ENCODE data around the gene LRFN5.
"Not testable (repeated sequence)": the region's sequence is repeated elsewhere in the genome, so short reads cannot be mapped to it uniquely, and the experiment has no call there.

Gene LRFN5

DNA sequence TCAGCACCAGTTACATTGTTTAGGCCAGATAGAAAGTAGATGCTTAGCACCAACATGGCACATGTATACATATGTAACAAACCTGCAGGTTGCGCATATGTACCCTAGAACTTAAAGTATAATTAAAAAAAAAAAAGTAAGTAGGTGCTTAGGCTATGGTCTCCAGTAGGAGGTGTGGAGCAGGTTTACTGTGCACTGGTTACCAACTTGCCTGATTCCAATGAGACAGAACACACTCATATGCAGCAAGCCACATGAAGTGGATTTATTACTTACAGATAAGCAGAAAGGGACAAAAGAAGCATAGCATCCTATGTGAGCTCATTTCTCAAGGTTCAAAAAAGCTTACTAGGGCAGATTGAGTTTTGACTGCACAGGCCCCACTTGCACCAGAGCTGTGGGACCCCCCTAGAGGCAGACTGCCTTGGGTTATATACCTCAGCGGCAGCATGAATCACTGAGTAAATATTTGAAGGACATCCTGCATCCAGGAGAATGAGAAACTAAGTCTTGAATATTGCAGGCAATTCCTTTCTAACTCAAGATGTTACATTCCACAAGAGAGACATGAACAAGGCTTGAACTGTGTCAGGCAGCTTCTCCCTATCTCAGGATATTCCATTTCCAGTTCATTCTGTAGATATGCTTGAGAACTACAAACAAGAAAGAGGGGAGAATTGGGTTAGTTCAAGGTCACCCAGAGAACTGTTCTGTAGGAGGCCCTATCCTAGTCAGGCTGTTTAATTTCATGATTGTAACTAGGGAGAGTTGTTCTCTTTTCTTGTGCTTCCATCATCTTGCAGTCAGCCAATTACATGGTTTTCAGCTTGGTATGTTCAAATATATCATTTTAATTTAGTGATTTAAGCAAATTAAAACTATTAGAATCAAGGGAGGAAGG is 30.1 kb downstream of the LRFN5 start:
- no peak for DNase-seq (ENCODE audit: low read depth in 2 of 2)

DNA sequence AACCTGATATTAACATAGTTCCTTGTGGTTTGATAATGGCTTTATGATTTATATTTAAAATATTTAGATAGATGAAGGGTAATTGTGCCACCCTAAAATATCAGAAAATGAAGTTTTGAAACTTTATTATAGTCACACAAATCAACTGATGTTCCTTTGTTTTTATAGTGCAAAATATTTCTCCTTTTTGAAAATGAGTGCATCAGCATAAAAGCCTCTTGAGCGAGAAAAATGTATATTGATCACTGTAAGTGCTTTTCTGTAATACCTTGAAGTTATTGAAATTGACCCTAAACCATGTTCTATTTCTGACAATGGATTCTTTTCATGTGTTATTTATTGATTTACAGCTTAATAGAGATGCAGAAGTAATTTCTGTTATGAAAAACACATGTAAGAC is 35.0 kb downstream of the LRFN5 start:
- no peak for DNase-seq (ENCODE audit: low read depth in 2 of 2)

DNA sequence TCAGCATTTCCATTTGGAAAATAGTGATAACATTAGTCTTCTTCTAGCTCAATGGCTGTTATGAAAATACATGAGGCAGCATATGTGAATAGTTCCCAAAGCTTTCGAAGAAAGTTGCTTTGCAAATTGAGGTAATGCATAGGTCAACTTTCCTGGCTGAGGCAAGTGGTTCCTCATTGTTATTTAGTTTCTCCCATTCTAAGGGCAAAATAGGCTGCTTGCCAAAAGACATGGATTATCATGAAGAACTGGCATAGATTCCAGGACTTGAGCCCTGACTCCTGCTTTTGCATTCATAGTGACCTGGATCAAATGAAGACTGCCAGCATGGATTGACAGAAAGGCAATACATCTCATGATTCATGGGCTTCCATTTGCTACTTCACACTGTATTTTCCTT is 35.7 kb downstream of the LRFN5 start:
- DNase-seq (ENCODE audit: low read depth in 2 of 2): no peak

DNA sequence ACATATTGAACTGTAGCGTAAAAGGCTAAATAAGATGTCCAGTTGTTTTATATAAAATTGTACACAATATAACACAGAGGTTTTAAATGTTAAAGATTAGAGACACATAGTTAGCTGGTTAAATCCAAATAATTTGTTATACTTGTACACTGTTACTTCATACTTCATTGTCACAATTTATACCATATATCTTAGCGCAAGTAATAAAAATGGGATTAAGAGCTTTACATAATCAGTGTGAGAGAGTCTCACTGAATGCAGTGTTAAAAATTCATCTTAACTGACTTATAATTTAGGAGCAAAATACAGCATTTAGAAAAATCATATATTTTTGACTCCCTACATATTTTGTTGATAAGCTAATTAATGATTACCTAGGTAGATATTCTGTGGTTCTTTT is 36.1 kb downstream of the LRFN5 start:
- DNase-seq (ENCODE audit: low read depth in 2 of 2): no peak

DNA sequence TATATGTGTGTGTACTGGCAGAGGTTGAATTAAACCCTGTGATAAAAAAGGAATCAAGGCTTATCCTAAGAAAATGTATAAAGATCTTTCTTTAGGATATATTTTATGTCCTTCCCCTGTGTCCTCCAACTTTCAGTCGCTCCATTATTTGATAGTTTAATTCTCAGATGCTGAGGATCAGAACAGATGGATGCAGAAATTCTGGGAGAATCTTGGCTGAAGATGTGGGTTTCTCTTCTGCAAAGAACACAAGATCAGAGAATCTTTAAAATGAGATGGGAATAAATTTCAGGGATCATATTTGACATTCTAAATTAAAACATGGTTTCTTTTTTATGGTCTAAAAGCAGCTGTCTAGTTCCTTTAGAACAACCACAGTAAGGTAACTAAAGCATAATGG is 37.9 kb downstream of the LRFN5 start:
- DNase-seq (ENCODE audit: low read depth in 2 of 2): no peak

DNA sequence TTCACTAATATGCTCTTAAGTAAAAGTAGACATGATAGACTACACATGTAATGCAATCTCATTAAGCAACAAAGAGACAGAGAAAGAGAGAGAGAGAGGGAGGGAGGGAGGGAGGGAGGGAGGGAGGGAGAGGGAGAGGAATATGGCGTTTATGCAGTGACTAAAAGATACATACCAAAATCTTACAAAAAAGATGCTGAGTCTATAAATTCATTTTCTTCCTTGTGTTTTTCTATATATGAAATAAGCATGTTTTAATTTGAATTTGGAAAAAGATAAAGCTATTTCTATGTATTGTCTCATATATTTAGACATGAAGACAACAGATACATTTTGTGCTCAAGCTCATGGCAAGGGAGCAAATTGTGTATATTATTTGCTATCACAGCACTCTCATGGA is 44.1 kb downstream of the LRFN5 start:
- DNase-seq (ENCODE audit: low read depth in 2 of 2): no peak

DNA sequence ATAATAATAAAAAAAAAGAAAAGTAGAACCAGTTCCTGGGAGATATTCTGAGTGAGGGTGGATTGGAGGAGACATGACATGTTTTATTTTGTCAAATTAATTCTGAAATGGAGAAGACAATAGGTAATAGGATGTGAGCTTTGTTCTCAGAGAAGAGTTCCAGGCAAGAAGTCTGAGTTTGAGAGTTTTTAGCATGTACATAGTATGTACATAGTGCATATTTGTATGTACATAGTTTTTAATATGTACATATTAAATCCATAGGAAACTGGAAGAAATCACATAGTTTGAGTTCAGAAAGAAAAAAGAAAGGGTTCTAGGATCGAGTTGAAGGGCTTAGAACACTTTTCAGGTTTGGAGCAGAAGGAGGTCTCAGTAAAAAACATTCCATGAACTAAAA is 47.5 kb downstream of the LRFN5 start:
- DNase-seq (ENCODE audit: low read depth in 2 of 2): no peak

DNA sequence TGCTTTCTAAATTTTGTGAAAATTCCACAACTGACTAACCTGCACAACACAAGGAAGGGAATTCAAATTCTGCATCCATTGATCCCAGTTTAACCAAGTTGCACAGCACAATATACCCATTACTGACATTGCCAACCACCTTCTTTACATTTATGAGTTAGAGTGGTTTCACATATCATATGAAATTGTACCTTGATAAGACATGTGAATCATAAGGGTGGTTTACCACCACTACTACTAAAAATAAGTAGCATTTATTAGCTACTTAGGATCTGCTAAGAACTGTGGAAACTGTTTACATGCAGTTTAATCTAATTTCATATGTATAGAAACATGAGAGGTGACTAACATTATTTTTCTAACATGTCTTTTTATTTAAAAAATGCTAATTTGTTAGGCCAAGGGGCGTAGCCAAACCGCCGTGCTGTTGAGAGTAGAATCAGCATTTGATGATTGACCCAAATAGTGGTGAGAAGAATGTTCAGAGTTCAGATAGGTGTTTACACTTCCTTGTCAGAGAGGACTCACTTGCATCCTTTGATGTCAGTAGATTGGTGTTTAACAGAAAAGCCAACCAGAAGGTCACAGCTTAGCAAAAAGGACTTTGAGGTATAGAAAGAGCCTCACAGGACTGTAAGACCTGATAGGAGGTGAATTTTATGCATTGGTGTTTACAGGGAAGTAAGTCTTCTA is 56.2 kb downstream of the LRFN5 start:
- DNase-seq (ENCODE audit: low read depth in 2 of 2): no peak

DNA sequence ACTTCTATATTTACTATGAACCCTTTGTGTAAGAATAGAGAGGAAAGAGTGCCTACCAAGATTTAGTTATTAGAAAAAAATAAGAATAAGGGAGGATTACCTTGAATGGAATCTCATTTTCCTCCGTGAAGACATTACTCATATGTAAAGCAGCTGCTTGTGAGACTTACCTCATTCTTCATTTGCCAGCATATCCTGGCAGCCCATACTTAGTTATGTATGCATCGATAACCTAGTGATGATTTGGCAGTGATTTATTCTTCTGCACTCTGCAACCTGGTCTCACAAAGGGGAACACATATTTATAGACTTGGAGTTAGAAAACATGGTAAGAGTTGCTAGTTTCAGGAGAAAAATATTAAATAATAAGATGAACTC is 56.8 kb downstream of the LRFN5 start:
- DNase-seq (ENCODE audit: low read depth in 2 of 2): no peak

DNA sequence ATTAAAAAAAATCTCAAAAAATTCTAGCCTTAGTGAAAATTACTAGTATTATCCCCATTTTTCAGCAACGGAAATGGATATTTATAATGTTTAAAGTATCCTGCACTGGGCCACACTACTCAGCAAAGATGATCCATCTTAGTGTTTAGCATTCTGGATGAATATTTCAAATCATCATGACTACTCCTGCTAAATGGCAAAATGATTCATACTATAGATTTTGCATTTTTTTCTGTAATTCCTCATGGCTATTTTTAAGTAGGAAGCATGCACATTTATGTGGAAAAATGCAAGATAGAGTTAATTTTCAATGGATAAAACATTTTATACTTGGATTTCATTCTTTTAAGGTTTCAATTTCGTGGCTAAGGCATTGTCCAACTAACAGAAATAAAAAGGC is 59.6 kb downstream of the LRFN5 start:
- no peak for DNase-seq (ENCODE audit: low read depth in 2 of 2)

DNA sequence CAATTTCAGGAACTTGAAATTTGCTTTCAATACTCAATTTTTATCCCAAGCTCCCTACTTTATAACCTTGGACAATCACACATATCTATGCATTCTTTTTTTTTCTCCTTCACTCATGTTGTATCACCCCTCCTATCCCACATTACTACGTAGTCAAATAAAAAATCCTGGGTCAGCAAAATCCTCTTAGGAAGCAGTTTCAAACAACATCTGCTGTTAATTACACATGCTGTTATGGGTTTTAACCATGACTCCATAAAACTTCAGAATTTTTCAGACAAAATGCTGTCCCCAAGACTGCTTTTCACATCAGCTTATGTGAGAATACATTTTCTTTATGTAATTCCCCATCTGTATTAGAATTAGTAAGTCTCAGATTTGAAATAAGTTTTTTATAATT is 61.7 kb downstream of the LRFN5 start:
- no peak for DNase-seq (ENCODE audit: low read depth in 2 of 2)

DNA sequence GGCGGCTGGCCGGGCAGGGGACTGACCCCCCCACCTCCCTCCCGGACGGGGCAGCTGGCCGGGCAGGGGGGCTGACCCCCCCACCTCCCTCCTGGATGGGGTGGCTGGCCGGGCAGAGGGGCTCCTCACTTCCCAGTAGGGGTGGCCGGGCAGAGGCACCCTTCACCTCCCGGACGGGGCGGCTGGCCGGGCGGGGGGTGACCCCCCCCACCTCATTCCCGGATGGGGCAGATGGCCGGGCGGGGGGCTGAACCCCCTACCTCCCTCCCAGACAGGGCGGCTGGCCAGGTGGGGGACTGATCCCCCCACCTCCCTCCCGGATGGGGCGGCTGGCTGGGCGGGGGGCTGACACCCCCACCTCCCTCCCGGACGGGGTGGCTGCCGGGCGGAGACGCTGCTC is 66.9 kb downstream of the LRFN5 start:
- not testable (repeated sequence) for DNase-seq (ENCODE audit: low read depth in 2 of 2)

DNA sequence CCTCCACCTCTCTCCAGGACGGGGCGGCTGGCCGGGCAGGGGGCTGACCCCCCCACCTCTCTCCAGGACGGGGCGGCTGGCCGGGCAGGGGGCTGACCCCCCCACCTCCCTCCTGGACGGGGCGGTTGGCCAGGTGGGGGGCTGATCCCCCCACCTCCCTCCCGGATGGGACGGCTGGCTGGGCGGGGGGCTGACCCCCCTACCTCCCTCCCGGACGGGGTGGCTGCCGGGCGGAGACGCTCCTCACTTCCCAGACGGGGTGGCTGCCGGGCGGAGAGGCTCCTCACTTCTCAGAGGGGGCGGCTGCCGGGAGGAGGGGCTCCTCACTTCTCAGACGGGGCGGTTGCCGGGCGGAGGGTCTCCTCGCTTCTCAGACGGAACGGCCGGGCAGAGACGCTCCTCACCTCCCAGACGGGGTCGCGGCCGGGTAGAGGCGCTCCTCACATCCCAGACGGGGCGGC is 67.9 kb downstream of the LRFN5 start:
- DNase-seq (ENCODE audit: low read depth in 2 of 2): not testable (repeated sequence)

DNA sequence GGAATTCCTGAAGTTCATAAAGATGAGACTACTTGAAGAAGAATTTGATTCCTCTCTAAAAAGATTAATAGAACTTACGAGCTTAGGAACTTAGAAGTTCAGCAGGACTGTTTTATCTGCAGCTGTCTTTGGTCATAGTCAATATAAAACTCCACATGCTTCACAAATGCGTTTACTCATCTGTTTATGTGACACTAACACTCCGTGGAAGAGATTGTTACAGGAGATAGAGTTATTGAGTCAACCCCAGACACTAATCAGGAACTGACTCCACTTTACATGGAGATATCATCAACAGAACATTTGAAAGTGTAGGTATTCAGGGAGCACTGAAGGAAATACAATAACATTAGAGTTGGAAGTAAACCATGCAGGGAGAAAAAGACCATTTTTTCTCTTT is 92.8 kb downstream of the LRFN5 start:
- DNase-seq (ENCODE audit: low read depth in 2 of 2): no peak

DNA sequence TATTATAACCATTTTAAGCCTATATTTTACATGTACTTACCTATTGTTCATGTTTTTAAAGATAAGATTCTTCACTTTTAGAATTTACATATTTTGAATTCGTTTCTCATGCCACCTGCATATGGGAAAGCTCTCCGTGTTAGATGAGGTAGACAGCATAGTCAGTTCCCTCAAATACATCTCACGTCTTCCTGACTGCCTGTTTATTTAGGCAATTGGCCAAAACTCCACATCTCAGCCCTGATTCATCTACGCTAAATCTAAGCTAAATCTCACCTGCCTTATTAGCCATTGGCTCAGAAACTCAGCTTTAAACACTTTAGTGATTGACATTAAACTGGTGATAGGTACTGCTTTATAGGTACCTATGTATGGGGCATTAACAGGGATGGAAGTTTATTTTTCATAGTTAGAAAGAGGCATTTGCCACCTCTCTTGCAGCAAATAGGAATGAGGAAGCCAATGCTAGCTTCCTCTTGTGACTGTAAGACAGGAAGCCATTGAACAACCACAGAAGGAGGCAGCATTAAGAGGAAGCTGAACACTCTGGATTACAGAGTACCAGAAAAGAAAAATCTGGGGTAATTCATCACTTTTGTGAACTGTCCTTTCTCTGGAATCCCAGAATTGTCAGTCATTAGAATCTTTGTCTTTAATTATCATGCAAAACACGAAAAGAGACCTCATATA is 111.9 kb downstream of the LRFN5 start:
- DNase-seq (ENCODE audit: low read depth in 2 of 2): no peak

DNA sequence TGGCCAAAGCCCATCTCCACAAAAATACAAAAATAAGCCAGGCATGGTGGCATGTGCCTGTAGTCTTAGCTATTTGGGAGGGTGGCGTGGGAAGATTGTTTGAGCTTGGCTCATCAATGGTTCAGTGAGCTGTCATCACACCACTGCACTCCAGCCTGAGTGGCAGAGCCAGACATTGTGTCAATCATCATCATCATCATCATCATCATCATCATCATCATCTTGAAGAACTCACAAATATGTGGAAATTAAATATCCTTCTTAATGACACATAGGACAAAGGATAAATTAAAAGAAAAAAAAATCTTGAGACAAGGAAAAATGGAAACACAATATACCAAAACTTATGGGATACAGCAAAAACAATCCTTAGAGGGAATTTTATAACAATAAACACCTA is 132.5 kb downstream of the LRFN5 start:
- no peak for DNase-seq (ENCODE audit: low read depth in 2 of 2)

DNA sequence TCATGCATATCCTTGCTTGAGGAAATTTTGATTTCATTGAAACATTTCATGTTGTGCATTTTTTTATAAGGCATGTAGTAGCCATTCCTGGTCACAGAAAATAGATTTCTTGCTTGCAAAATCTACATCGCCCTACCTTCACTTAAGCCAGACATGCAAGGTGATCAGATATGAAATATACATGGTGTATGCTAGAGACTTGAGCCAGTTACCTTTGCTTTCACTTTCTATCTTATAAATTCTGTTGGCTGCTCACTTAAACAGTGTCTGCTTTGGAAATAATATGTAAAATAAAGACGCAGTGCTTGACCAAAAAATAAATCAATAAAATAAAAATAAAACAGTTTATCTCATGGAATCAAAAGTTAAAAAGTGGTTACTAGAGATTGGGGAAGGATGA is 136.5 kb downstream of the LRFN5 start:
- no peak for DNase-seq (ENCODE audit: low read depth in 2 of 2)

DNA sequence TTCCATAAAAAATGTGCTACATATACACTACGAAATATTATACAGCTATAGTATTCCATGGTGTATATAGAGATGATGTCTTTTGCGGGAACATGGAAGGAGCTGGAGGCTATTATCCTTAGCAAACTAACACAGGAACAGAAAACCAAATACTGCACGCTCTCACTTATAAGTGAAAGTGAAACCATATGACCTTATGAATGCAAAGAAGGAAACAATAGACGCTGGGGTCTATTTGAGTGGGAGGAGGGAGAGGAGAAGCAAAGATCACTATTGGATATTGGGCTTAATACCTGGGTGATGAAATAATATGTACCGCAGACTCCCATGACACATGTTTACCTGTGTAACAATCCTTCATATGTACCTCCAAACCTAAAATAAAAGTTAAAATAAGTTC is 142.8 kb downstream of the LRFN5 start:
- no peak for DNase-seq (ENCODE audit: low read depth in 2 of 2)

DNA sequence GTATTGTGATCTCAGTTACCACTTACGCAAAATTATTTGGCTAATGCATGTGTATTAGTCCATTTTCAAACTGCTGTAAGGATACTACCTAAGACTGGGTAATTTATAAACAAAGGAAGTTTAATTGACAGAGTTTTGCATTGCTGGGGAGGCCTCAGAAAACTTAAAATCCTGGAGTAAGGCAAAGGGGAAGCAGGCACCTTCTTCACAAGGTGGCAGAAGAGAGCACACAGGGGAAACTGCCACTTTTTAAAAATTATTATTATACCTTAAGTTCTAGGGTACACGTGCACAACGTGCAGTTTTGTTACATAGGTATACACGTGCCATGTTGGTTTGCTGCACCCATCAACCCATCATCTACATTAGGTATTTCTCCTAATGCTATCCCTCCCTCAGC is 143.9 kb downstream of the LRFN5 start:
- DNase-seq (ENCODE audit: low read depth in 2 of 2): not testable (repeated sequence)

DNA sequence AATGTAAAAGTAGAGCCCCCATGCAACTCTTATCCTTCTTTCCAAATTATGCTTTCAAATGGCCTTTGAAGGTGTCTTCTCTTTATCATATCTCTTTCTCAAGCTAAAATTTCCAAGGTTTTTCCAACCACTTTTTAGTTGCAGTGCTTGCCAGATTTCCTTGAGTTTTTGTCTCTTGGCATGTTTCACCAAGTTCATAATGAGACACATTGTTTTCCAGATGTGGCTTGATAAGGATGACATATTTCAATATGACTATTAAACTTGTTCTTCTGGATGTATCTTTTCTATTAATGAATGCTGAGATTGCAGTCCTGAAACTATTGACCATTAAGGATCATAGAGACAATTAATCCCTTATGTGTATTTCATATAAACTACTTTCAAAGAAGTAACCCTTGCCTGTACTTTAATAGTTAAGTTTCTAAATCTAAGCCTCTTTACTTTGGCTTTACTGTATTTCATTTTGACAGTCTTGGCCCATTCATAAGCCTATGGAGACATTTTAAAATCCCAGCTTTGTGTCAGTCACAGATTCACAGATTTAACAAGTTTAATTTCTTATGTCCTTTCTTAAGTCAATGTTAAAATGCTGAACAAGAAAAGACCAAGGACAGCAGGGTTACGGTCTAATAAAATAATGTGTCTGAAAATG is 151.5 kb downstream of the LRFN5 start:
- no peak for DNase-seq (ENCODE audit: low read depth in 2 of 2)

DNA sequence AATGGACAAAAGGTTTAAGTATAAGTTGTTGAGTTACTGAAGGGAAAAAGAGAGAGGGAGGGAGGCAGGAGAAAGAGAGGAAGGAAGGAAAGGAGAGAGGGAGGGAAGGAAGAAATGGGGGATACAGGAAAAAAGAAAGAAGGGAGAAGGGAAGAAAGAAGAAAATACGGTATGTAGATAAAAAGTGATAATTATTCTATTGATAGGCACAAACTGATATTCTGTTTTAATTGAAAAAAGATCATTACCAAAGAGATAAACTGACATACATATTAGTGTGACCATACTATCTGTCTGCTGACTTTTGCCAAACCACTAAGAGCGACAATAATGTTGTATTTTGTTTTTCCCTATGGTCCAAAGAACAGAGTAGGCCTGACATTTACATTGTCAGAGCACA is 154.5 kb downstream of the LRFN5 start:
- no peak for DNase-seq (ENCODE audit: low read depth in 2 of 2)

DNA sequence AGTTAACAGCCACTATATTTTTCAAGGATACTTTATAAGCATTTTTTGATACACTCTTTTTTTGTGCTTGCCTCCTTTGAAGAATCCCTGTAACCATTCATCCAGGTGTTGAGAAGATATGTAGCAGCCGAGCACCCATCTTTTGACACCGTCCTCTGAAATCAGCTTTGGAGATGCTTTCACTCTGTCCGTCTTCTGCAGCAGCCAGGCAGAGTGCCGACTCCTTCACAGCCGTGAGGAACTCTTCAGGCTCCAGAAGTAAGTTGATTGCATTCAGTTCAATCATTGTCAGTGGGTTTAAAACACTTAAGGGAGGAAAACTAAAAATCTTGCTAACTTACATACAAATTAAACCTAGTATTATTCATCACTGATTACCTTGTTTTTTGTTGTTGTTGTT is 160.1 kb downstream of the LRFN5 start:
- DNase-seq (ENCODE audit: low read depth in 2 of 2): no peak

Data from stimulated activated CD8-positive, alpha-beta memory T cell treated with anti-CD3 and anti-CD28 coated beads, Interleukin-7, amount 100 ng/mL, for 4 hours (primary cell).